Panc1 (cell line): ENCODE measurements around the gene DOCK11. TPM values are rescaled to one million over a fixed set of nuclear protein-coding genes. Genes with fewer than 3 reads are reported as not detected.

Experiments used
- ATAC-seq: fragments of 200-7000 bp; cut with Tn5 transposase; 2 replicates; pipeline ENCODE4 v1.9.1; 2020; ENCODE audit warnings: mild to moderate bottlenecking, moderate library complexity
- BruUV-seq: library from RNA; stranded (reverse); fragments of 400-500 nt; replicated peaks from 2 replicates; lab custom pipeline; 2021; lab: Mats Ljungman, UMichigan
- CTCF ChIA-PET: fragments of 300-600 bp; sonication (Branson Sonifier 250); formaldehyde crosslinking; loops from one replicate; lab custom pipeline; 2022; ENCODE audit warnings: antibody characterized with exemption; lab: Charles Lee
- POLR2A ChIA-PET: fragments of 300-600 bp; sonication (Branson Sonifier 250); formaldehyde crosslinking; loops from one replicate; lab custom pipeline; 2022; ENCODE audit warnings: antibody characterized with exemption; lab: Charles Lee
- DNase-seq: peaks from one replicate; pipeline ENCODE4 v3.0.0-alpha.2; 2010; ENCODE audit warnings: low read depth, low spot score
- H3K27ac ChIP-seq: 2 replicates; pipeline ENCODE4 v1.5.1; 2011; ENCODE audit warnings: mild to moderate bottlenecking, low read length, inconsistent platforms
- H3K27me3 ChIP-seq: fragments of 200-500 bp; sonication (Bioruptor generic); 2 replicates; pipeline ENCODE4 v1.6.0; 2014; ENCODE audit warnings: low read length, inconsistent platforms; ENCODE audit not compliant: control insufficient read depth, insufficient read depth
- H3K36me3 ChIP-seq: fragments of 200-500 bp; sonication (Bioruptor generic); 2 replicates; pipeline ENCODE4 v1.5.1; 2014; ENCODE audit warnings: inconsistent platforms, mild to moderate bottlenecking, low read length, moderate library complexity; ENCODE audit not compliant: control insufficient read depth, insufficient read depth
- H3K4me1 ChIP-seq: 2 replicates; pipeline ENCODE4 v1.5.1; 2011; ENCODE audit warnings: inconsistent platforms, mild to moderate bottlenecking, low read length, moderate library complexity; ENCODE audit not compliant: control insufficient read depth, insufficient read depth
- H3K4me3 ChIP-seq, 2 experiments: 2 replicates each; pipeline ENCODE4 v1.5.1; 2011 to 2012; ENCODE audit warnings: low read depth in 2 of 2, low read length in 2 of 2, mild to moderate bottlenecking in 2 of 2, inconsistent platforms in 1 of 2, moderate library complexity in 1 of 2
- H3K9me3 ChIP-seq: fragments of 200-500 bp; sonication (Bioruptor generic); 2 replicates; pipeline ENCODE4 v1.5.1; 2014; ENCODE audit warnings: low read depth, mild to moderate bottlenecking, inconsistent platforms, low read length, moderate library complexity; ENCODE audit not compliant: control insufficient read depth, insufficient read depth
- POLR2AphosphoS5 ChIP-seq: IDR thresholded peaks from 2 replicates; pipeline ENCODE4 v1.6.1; 2012; ENCODE audit warnings: mild to moderate bottlenecking, low read depth, low read length, moderate library complexity
- SIN3A ChIP-seq: IDR thresholded peaks from 2 replicates; pipeline ENCODE4 v1.6.1; 2012; ENCODE audit warnings: low read depth, mild to moderate bottlenecking, low read length, moderate library complexity, borderline replicate concordance; ENCODE audit not compliant: insufficient read depth
- TCF7L2 ChIP-seq: IDR thresholded peaks from 2 replicates; pipeline ENCODE4 v1.6.1; 2011; ENCODE audit warnings: mild to moderate bottlenecking, low read depth, low read length, inconsistent platforms
- in situ Hi-C: cut with HindIII; loops from 2 replicates; pipeline ENCODE4 v1.10.0; 2016; ENCODE audit warnings: low sequenced_read_pairs, low pct_unique_long_range_greater_than_20kb
- intact Hi-C: fragments of 100-400 bp; cut with micrococcal nuclease; formaldehyde crosslinking; loops from one replicate; pipeline ENCODE4 v1.10.0; 2022; ENCODE audit not compliant: unreplicated experiment
- total RNA-seq: library from RNA; stranded (reverse); gene quantifications from one replicate; pipeline ENCODE4 v1.2.1, GENCODE V29; 2021; ENCODE audit not compliant: unreplicated experiment
- TF ChIP-seq, protein P1 (sequence below), 2 experiments: IDR thresholded peaks; 2 replicates each; pipeline ENCODE4 v1.6.1; 2011 to 2012; ENCODE audit warnings: low read depth in 2 of 2, control low read depth in 1 of 2, low read length in 1 of 2, mild to moderate bottlenecking in 1 of 2, moderate library complexity in 1 of 2; ENCODE audit not compliant: insufficient read depth in 1 of 2
- TF ChIP-seq, protein P2 (sequence below): fragments of 450-650 bp; IDR thresholded peaks from 2 replicates; pipeline ENCODE4 v1.5.1; 2017; ENCODE audit warnings: mild to moderate bottlenecking

The DOCK11 gene
- total RNA-seq, 1 experiment from 2014 or later, result 2.0 TPM

DNA sequence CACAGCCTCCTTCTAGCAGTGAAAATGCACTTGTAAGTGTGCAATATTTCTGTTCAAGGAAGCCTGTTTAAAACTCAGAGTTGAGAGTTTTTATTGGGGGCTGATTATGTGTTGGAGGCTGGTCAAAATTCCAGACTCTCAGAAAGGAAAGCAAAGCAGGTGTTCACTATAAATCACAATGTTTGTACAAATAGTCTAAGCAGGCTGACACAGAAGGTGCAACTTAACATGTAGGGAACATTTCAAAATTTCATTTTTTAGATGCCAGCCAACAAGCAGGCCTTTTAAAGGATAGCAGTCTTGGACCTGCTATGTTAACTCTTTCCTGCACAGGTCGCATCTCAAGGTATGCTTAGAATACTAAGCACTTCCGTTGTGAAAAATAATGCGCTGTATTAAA lies 119.5 kb downstream of the DOCK11 start:
- POLR2A ChIA-PET, result interaction anchor here (0.6 kb wide), 1 partner anchor 21 kb away, joined by 3 read pairs; no protein-coding TSS in a partner anchor
- no peak for TF ChIP-seq SIN3A
- no peak for TF ChIP-seq TCF7L2
- TF ChIP-seq POLR2AphosphoS5, result no peak
- TF ChIP-seq, protein P1, sequence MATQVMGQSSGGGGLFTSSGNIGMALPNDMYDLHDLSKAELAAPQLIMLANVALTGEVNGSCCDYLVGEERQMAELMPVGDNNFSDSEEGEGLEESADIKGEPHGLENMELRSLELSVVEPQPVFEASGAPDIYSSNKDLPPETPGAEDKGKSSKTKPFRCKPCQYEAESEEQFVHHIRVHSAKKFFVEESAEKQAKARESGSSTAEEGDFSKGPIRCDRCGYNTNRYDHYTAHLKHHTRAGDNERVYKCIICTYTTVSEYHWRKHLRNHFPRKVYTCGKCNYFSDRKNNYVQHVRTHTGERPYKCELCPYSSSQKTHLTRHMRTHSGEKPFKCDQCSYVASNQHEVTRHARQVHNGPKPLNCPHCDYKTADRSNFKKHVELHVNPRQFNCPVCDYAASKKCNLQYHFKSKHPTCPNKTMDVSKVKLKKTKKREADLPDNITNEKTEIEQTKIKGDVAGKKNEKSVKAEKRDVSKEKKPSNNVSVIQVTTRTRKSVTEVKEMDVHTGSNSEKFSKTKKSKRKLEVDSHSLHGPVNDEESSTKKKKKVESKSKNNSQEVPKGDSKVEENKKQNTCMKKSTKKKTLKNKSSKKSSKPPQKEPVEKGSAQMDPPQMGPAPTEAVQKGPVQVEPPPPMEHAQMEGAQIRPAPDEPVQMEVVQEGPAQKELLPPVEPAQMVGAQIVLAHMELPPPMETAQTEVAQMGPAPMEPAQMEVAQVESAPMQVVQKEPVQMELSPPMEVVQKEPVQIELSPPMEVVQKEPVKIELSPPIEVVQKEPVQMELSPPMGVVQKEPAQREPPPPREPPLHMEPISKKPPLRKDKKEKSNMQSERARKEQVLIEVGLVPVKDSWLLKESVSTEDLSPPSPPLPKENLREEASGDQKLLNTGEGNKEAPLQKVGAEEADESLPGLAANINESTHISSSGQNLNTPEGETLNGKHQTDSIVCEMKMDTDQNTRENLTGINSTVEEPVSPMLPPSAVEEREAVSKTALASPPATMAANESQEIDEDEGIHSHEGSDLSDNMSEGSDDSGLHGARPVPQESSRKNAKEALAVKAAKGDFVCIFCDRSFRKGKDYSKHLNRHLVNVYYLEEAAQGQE (IDR thresholded peaks at IDR 0.05; ENCODE audit: insufficient read depth in 1 of 2, low read depth in 2 of 2, low read length in 1 of 2), result no peak
- TF ChIP-seq, protein P2, sequence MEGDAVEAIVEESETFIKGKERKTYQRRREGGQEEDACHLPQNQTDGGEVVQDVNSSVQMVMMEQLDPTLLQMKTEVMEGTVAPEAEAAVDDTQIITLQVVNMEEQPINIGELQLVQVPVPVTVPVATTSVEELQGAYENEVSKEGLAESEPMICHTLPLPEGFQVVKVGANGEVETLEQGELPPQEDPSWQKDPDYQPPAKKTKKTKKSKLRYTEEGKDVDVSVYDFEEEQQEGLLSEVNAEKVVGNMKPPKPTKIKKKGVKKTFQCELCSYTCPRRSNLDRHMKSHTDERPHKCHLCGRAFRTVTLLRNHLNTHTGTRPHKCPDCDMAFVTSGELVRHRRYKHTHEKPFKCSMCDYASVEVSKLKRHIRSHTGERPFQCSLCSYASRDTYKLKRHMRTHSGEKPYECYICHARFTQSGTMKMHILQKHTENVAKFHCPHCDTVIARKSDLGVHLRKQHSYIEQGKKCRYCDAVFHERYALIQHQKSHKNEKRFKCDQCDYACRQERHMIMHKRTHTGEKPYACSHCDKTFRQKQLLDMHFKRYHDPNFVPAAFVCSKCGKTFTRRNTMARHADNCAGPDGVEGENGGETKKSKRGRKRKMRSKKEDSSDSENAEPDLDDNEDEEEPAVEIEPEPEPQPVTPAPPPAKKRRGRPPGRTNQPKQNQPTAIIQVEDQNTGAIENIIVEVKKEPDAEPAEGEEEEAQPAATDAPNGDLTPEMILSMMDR, result no peak
- Histone ChIP-seq H3K27me3 (no peaks in the 10 kb centered on the region), H3K9me3 (no peaks in the 10 kb centered on the region), H3K27ac (no peak overlapping the region), H3K4me3 (no peak overlapping the region), H3K36me3 (no peaks in the 10 kb centered on the region), H3K4me1 (no peaks in the 10 kb centered on the region)
- intact Hi-C loops (no loop called here), in situ Hi-C loops (no loop called here)
- DNase-seq (no peak), ATAC-seq (no peak)
- CTCF ChIA-PET, result no interaction called here
- BruUV-seq, result no TSS peak

- in situ Hi-C loops, result no loop called here
- TF ChIP-seq, protein P1 (IDR thresholded peaks at IDR 0.05; ENCODE audit: insufficient read depth in 1 of 2, low read depth in 2 of 2, low read length in 1 of 2), result no peak
- TF ChIP-seq, protein P2, result no peak
- no peak for TF ChIP-seq TCF7L2
- Histone ChIP-seq H3K4me3 (no peak overlapping the region), H3K4me1 (no peaks in the 10 kb centered on the region), H3K36me3 (no peaks in the 10 kb centered on the region), H3K27me3 (0 out of 2 replicates have a peak, but pooled peaks cover 2% of the 10 kb centered on the region), H3K27ac (no peak overlapping the region), H3K9me3 (no peaks in the 10 kb centered on the region)
- no TSS peak for BruUV-seq
- ATAC-seq (no peak), DNase-seq (no peak)
- ChIA-PET POLR2A (no interaction called here), CTCF (no interaction called here)
- intact Hi-C loops, result no loop called here
Observed at GRCh38 chrX:118621081-118621759, 125.6 kb downstream of the DOCK11 start.
